ENCODE data around the gene NELFA.

Gene NELFA

DNA sequence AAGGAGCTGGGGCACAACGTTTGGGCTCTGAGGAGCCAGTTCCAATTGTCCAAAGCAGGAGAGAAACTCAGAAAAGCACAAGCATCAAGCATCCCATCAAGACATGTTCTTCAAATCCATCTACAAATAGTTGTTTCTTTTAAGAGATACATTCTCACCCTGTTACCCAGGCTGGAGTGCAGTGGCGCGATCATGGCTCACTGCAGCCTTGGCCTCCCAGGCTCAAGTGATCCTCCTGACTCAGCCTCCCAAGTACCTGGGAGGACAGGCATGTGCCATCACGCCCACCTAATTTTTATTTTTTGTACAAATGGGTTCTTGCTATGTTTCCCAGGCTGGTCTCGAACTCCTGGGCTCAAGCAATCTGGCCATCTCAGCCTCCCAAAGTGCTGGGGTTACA, 18.1 kb downstream of the NELFA start:
- no peak for DNase-seq (ENCODE audit: low read depth)
- TF ChIP-seq, protein P1, sequence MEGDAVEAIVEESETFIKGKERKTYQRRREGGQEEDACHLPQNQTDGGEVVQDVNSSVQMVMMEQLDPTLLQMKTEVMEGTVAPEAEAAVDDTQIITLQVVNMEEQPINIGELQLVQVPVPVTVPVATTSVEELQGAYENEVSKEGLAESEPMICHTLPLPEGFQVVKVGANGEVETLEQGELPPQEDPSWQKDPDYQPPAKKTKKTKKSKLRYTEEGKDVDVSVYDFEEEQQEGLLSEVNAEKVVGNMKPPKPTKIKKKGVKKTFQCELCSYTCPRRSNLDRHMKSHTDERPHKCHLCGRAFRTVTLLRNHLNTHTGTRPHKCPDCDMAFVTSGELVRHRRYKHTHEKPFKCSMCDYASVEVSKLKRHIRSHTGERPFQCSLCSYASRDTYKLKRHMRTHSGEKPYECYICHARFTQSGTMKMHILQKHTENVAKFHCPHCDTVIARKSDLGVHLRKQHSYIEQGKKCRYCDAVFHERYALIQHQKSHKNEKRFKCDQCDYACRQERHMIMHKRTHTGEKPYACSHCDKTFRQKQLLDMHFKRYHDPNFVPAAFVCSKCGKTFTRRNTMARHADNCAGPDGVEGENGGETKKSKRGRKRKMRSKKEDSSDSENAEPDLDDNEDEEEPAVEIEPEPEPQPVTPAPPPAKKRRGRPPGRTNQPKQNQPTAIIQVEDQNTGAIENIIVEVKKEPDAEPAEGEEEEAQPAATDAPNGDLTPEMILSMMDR (conservative IDR thresholded peaks at IDR 0.05; ENCODE audit: control insufficient read depth, insufficient read depth, low read depth, low read length), result no peak
- no peak overlapping the region for H3K4me3 ChIP-seq (ENCODE audit: control insufficient read depth, low read depth, low read length)

DNA sequence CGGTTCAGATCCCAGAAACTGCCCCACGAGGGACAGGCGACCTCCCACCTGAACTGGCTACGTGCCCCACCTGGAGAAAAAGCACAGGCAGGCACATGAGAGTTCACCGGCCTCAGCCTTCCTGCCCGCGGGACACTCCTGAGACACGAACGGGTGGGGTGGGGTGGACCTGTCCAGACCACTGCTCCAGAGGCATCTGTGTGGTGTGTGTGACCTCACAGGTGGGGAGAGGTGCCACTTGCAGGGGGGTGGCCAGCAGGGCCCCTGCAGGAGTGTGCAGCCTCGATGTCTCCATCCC, 18.5 kb downstream of the NELFA start:
- no peak overlapping the region for H3K4me3 ChIP-seq (ENCODE audit: control insufficient read depth, low read depth, low read length)
- TF ChIP-seq, protein P1 (conservative IDR thresholded peaks at IDR 0.05; ENCODE audit: control insufficient read depth, insufficient read depth, low read depth, low read length), result no peak
- no peak for DNase-seq (ENCODE audit: low read depth)

DNA sequence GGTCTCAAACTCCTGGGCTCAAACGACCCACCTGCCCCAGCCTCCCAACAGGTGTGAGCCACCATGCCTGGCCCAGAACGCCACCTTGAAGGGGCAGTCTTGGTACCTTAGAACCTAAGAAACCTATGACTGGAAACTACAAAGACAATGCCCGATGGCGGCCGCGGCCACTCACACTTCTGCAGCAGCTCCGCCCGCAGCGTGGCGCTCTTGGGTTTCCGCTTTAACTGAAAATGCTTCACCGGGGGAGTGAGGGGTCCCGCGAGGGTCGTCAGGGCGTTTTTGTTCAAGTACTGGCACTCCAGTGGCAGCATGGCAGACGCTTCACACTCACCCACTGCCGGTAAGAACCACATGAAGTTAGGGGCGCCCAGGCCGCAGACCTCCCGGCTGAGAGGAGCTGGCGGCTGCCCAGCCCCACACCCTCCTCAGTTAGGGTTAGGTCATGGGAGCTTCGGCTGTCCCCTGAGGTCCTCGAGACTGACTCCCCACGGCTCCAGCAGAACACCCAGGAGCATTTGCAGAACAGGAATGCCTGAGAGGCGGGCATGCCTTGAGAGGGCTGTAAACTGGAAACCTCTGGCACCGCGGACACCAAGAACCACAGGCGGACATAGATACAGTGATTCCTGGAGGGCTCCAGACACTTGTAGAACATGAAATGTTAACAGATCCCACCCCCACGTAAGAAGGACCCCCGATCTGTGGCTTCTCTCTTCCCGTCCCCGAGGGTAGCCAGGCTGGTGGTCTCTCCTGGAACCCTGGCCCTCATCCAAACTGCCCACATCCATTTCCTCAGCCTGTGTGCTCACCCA, 19.0 kb downstream of the NELFA start:
- no peak for DNase-seq (ENCODE audit: low read depth)
- no peak overlapping the region for H3K4me3 ChIP-seq (ENCODE audit: control insufficient read depth, low read depth, low read length)
- TF ChIP-seq, protein P1 (conservative IDR thresholded peaks at IDR 0.05; ENCODE audit: control insufficient read depth, insufficient read depth, low read depth, low read length), result no peak

DNA sequence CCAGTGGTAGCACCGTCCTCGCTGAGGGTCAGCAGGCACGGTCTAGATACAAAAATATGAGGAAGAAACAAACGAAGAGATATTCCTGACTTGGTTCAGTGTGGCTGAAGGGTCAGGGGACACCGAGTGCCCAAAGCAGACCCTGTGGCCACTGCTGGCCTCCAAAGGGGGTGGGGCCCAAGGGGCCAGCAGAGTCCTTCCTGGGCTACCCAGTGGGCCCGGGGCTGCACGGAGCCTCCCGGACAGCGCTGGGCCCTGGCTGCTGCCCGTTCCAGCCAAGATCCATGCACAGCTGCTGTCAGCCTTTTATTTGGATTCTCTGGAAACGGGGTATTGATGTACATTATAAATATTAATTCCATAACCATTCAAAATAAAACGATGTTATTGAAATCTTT, 20.4 kb downstream of the NELFA start:
- DNase-seq (ENCODE audit: low read depth), result no peak
- TF ChIP-seq, protein P1 (conservative IDR thresholded peaks at IDR 0.05; ENCODE audit: control insufficient read depth, insufficient read depth, low read depth, low read length), result no peak
- no peak overlapping the region for H3K4me3 ChIP-seq (ENCODE audit: control insufficient read depth, low read depth, low read length)

DNA sequence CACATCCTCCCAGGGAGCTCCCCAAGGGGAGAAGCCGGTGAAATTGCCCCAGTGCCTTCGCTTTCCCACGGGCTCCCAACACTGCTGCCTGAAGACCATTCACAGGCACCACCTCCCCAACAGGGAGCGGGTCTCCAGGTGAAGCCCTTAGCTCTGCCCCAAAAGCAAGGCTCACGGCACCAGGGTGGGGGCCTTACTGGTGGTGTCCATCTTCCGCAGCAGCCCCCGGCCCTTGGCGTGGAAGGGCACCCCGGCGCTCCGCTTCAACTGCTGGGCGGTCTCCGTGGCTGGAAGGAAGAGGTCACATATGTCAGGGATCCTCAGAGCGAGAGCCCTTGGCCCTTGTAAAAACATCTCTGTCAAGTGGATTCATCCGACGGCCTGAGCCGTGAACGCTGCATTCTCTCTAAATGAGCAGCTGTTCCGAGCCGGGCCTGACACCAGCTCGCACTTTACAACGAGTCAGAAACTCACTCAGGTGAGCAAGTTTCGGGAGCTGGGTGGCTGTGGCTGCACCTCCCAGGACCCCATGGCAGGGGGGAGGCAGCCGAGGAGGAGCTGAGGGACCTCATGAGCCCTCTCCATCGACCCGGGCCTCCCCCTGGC, 20.9 kb downstream of the NELFA start:
- no peak for DNase-seq (ENCODE audit: low read depth)
- TF ChIP-seq, protein P1 (conservative IDR thresholded peaks at IDR 0.05; ENCODE audit: control insufficient read depth, insufficient read depth, low read depth, low read length), result no peak
- H3K4me3 ChIP-seq (ENCODE audit: control insufficient read depth, low read depth, low read length), result no peak overlapping the region

DNA sequence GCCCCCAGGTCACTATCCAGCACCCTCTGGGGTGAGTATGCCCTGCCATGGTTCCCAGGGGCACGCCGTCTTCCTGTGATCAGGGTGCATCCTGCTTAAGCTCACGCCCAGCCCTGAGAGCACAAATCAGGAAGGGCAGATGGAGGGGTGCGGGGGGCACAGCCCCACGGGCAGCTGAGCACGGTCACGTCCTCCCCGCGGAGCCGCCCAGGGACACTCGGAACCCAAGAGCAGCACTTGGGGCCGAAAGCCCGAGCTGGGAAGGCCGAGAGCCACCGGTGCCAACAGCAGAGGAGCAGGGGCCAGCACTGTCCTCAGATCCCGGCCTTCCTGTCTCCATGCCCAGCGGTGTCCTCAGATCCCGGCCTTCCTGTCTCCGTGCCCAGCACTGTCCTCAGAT, 21.5 kb downstream of the NELFA start:
- no peak overlapping the region for H3K4me3 ChIP-seq (ENCODE audit: control insufficient read depth, low read depth, low read length)
- TF ChIP-seq, protein P1 (conservative IDR thresholded peaks at IDR 0.05; ENCODE audit: control insufficient read depth, insufficient read depth, low read depth, low read length), result no peak
- no peak for DNase-seq (ENCODE audit: low read depth)

All from fibroblast of mammary gland (primary cell).